WTC11 (cell line): ENCODE results near the gene PHC2.

Experiments
- CTCF ChIP-seq: fragments of 200-600 bp; IDR thresholded peaks from 2 replicates; pipeline ENCODE4 v1.8.0; 2022; ENCODE audit warnings: antibody characterized with exemption
- NR3C1 ChIP-seq: sonication (generic); formaldehyde crosslinking; conservative IDR thresholded peaks from 2 replicates; pipeline ENCODE4 v1.8.1; 2023; ENCODE audit warnings: low read depth, mild to moderate bottlenecking, missing genetic modification reagents

GRCh38 chr1:33397125-33397506 lies 33.8 kb downstream of the PHC2 start:
- TF ChIP-seq CTCF (no peak), NR3C1 (no peak)
